OCI-LY7 (cell line): ENCODE measurements around the gene HRC. TPM values are rescaled to one million over a fixed set of nuclear protein-coding genes. Genes with fewer than 3 reads are reported as not detected.
"Not testable (repeated sequence)": the region's sequence is repeated elsewhere in the genome, so short reads cannot be mapped to it uniquely, and the experiment has no call there.

Source experiments
- BruUV-seq: library from RNA; stranded (reverse); fragments of 400-500 nt; replicated peaks from 2 replicates; lab custom pipeline; 2021; lab: Mats Ljungman, UMichigan
- CTCF ChIA-PET: fragments of 300-600 bp; sonication (Branson Sonifier 250); formaldehyde crosslinking; loops from one replicate; lab custom pipeline; 2022; ENCODE audit warnings: antibody characterized with exemption; ENCODE audit not compliant: unreplicated experiment; lab: Charles Lee
- POLR2A ChIA-PET: fragments of 300-600 bp; sonication (Branson Sonifier 250); formaldehyde crosslinking; loops from one replicate; lab custom pipeline; 2022; ENCODE audit warnings: antibody characterized with exemption; lab: Charles Lee
- DNase-seq: peaks from one replicate; pipeline ENCODE4 v3.0.0-alpha.2; 2015; ENCODE audit warnings: low spot score
- H2AFZ ChIP-seq: fragments of 200-600 bp; sonication (generic), shearing (Covaris generic); 2 replicates; pipeline ENCODE4 v1.6.1; 2014; ENCODE audit warnings: mild to moderate bottlenecking, antibody characterized with exemption, low read length, moderate library complexity
- H3K27ac ChIP-seq: fragments of 200-600 bp; sonication (generic); 2 replicates; pipeline ENCODE4 v1.5.1; 2014; ENCODE audit warnings: mixed run types, low read depth, mild to moderate bottlenecking, moderate library complexity, low read length, inconsistent platforms; ENCODE audit not compliant: poor library complexity, severe bottlenecking
- H3K36me3 ChIP-seq: fragments of 200-600 bp; sonication (generic); 2 replicates; pipeline ENCODE4 v1.6.1; 2014; ENCODE audit warnings: mild to moderate bottlenecking, antibody characterized with exemption, low read length, moderate library complexity, mixed read lengths; ENCODE audit not compliant: insufficient read depth
- H3K4me1 ChIP-seq: fragments of 200-600 bp; sonication (generic); 2 replicates; pipeline ENCODE4 v1.5.1; 2014; ENCODE audit warnings: mild to moderate bottlenecking, low read length; ENCODE audit not compliant: insufficient read depth, poor library complexity, severe bottlenecking
- H3K4me2 ChIP-seq: fragments of 200-600 bp; sonication (generic); 2 replicates; pipeline ENCODE4 v1.6.1; 2014; ENCODE audit warnings: mild to moderate bottlenecking, low read length
- H3K4me3 ChIP-seq: fragments of 200-600 bp; sonication (generic); 2 replicates; pipeline ENCODE4 v1.5.1; 2014; ENCODE audit warnings: mild to moderate bottlenecking, low read depth, low read length; ENCODE audit not compliant: poor library complexity, severe bottlenecking
- H3K79me2 ChIP-seq: fragments of 200-600 bp; sonication (generic); 2 replicates; pipeline ENCODE4 v1.6.1; 2016; ENCODE audit warnings: low read depth, mild to moderate bottlenecking, low read length, moderate library complexity, mixed read lengths; ENCODE audit not compliant: insufficient read depth
- H3K9me2 ChIP-seq: fragments of 200-600 bp; sonication (generic); 2 replicates; pipeline ENCODE4 v1.6.1; 2016; ENCODE audit warnings: mild to moderate bottlenecking, low read length, mixed read lengths; ENCODE audit not compliant: insufficient read depth
- H3K9me3 ChIP-seq: fragments of 200-600 bp; sonication (generic); 2 replicates; pipeline ENCODE4 v1.6.1; 2014; ENCODE audit warnings: mild to moderate bottlenecking, mixed run types, low read length, mixed read lengths
- H4K20me1 ChIP-seq: fragments of 200-600 bp; sonication (generic); 2 replicates; pipeline ENCODE4 v1.6.1; 2014; ENCODE audit warnings: mild to moderate bottlenecking, antibody characterized with exemption, low read length, moderate library complexity, mixed read lengths; ENCODE audit not compliant: insufficient read depth
- CTCF ChIP-seq: fragments of 200-600 bp; sonication (generic); conservative IDR thresholded peaks from 2 replicates; pipeline ENCODE4 v1.5.1; 2014; ENCODE audit warnings: mild to moderate bottlenecking, antibody characterized with exemption, low read length, moderate library complexity, mixed read lengths
- EZH2phosphoT487 ChIP-seq: fragments of 200-600 bp; sonication (generic); IDR thresholded peaks from 2 replicates; pipeline ENCODE4 v1.6.1; 2018; ENCODE audit warnings: low read depth, borderline replicate concordance, mild to moderate bottlenecking, mixed run types, antibody characterized with exemption, low read length, moderate library complexity, mixed read lengths
- intact Hi-C: fragments of 100-400 bp; cut with micrococcal nuclease; formaldehyde crosslinking; loops from one replicate; pipeline ENCODE4 v1.10.0; 2022; ENCODE audit not compliant: unreplicated experiment
- total RNA-seq, 2 experiments: library from RNA; depleted of rRNA in 1 of 2; stranded (reverse); fragments of >200 nt in 1 of 2; shearing (Covaris generic) in 1 of 2; gene quantifications; 2 replicates each; pipeline ENCODE4 v1.2.3, GENCODE V29; 2014 to 2022

Gene HRC
- total RNA-seq, 2 experiments from 2014 or later: not detected

GRCh38 chr19:49126575-49126974 lies 28.6 kb downstream of the HRC start:
- H3K4me3 ChIP-seq: no peak overlapping the region
- DNase-seq: no peak
- no peaks in the 10 kb centered on the region for H3K79me2 ChIP-seq
- H3K4me2 ChIP-seq: no peak overlapping the region
- H2AFZ ChIP-seq: no peak overlapping the region
- H3K4me1 ChIP-seq: peaks cover 16% of the 10 kb centered on the region
- ChIA-PET POLR2A (no interaction called here), CTCF (no interaction called here)
- no peaks in the 10 kb centered on the region for H4K20me1 ChIP-seq
- BruUV-seq: no TSS peak
- TF ChIP-seq EZH2phosphoT487 (no peak), CTCF (no peak)
- no peaks in the 10 kb centered on the region for H3K9me3 ChIP-seq
- H3K9me2 ChIP-seq: no peaks in the 10 kb centered on the region
- no peaks in the 10 kb centered on the region for H3K36me3 ChIP-seq
- H3K27ac ChIP-seq: no peak overlapping the region
- intact Hi-C loops: loop anchor here (5.0 kb wide), 1 partner anchor 546 kb away; no protein-coding TSS in a partner anchor

- no peaks in the 10 kb centered on the region for H3K9me2 ChIP-seq
- H3K79me2 ChIP-seq: no peaks in the 10 kb centered on the region
- no peaks in the 10 kb centered on the region for H4K20me1 ChIP-seq
- no peak overlapping the region for H3K27ac ChIP-seq
- H3K36me3 ChIP-seq: no peaks in the 10 kb centered on the region
- no peak for DNase-seq
- no TSS peak for BruUV-seq
- H3K4me3 ChIP-seq: no peak overlapping the region
- H2AFZ ChIP-seq: no peak overlapping the region
- no peak overlapping the region for H3K4me2 ChIP-seq
- ChIA-PET POLR2A (no interaction called here), CTCF (no interaction called here)
- intact Hi-C loops: loop anchor here (5.0 kb wide), 1 partner anchor 547 kb away; no protein-coding TSS in a partner anchor
- H3K4me1 ChIP-seq: peaks cover 17% of the 10 kb centered on the region
- TF ChIP-seq EZH2phosphoT487: no peak
- TF ChIP-seq CTCF: no peak
- no peaks in the 10 kb centered on the region for H3K9me3 ChIP-seq
These were observed 30.0 kb downstream of the HRC start for GRCh38 chr19:49125025-49125731.

GRCh38 chr19:49123285-49123684 lies 31.9 kb downstream of the HRC start:
- CTCF ChIA-PET: not testable (repeated sequence)

GRCh38 chr19:49121841-49122240 lies 33.4 kb downstream of the HRC start:
- DNase-seq, POLR2A ChIA-PET, H2AFZ ChIP-seq, H3K9me2 ChIP-seq, H3K4me3 ChIP-seq, H4K20me1 ChIP-seq, intact Hi-C loops, H3K36me3 ChIP-seq, H3K27ac ChIP-seq, H3K79me2 ChIP-seq, H3K9me3 ChIP-seq, CTCF ChIA-PET, BruUV-seq, H3K4me2 ChIP-seq: not testable (repeated sequence)
- peaks cover 19% of the 10 kb centered on the region for H3K4me1 ChIP-seq

More at GRCh38 chr19:49123285-49123684, 31.9 kb downstream of the HRC start:
- intact Hi-C loops, H4K20me1 ChIP-seq, H2AFZ ChIP-seq, DNase-seq, BruUV-seq, H3K9me3 ChIP-seq, POLR2A ChIA-PET, H3K79me2 ChIP-seq, H3K9me2 ChIP-seq, H3K36me3 ChIP-seq, H3K27ac ChIP-seq, H3K4me3 ChIP-seq, H3K4me2 ChIP-seq: not testable (repeated sequence)
- peaks cover 13% of the 10 kb centered on the region for H3K4me1 ChIP-seq
